Measurements from ENCODE around the gene RBBP6.

The RBBP6 gene

GRCh38 chr16:24525970-24526559, 13.3 kb upstream of the RBBP6 start:
- no peak for DNase-seq

DNA sequence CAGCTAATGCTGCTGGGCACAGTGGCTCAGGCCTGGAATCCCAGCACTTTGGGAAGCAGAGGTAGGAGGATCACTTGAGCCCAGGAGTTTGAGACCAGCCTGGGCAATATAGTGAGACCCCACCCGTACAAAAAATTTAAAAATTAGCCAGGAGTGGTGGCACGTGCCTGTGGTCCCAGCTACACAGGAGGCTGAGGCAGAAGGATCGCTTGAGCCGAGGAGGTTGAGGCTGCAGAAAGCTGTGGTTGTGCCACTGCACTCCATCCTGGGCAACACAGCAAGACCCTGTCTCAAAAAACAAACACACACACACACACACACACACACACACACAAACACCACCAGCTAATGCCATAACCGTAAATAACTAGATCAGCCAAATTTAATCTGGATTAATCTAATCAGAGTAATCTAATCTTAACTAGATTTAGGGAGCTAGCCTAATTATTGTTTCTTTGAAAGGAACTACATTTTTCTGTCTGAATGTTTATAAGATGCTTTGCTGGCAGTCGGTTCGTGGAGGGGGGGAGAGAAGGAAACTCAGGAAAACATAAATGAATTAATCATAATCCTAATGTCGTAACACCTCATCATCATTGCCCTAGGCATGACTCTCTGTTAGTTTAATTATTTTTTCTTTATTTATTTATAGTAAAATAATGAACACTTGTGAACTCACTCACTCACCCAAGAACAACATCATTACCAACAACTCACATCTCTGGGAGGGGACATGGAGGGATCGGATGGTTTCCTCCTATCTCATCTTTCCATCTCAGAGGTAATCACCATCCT, 12.5 kb upstream of the RBBP6 start:
- no peak for DNase-seq

GRCh38 chr16:24531166-24531565, 8.2 kb upstream of the RBBP6 start:
- DNase-seq, result no peak

GRCh38 chr16:24534620-24535019, 4.7 kb upstream of the RBBP6 start:
- DNase-seq, result no peak

- no peak for DNase-seq
Measured at GRCh38 chr16:24535827-24536226, 3.5 kb upstream of the RBBP6 start.

DNA sequence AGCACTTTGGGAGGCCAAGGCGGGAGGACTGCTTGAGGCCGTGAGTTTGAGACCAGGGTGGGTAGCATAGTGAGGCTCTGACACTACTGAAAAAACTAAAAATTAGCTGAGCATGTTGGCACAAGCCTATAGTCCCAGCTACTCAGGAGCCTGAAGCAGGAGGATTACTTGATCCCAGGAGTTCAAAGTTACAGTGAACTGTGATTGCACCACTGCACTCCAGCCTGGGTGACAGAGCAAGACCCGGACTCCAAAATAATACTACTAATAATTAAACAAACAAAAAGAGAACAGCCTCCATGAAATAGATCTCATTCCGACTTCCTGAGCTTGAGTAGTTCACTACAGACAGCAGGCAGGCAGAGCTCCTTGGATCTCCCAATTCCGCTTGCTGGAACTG, 2.7 kb upstream of the RBBP6 start:
- no peak for DNase-seq

DNA sequence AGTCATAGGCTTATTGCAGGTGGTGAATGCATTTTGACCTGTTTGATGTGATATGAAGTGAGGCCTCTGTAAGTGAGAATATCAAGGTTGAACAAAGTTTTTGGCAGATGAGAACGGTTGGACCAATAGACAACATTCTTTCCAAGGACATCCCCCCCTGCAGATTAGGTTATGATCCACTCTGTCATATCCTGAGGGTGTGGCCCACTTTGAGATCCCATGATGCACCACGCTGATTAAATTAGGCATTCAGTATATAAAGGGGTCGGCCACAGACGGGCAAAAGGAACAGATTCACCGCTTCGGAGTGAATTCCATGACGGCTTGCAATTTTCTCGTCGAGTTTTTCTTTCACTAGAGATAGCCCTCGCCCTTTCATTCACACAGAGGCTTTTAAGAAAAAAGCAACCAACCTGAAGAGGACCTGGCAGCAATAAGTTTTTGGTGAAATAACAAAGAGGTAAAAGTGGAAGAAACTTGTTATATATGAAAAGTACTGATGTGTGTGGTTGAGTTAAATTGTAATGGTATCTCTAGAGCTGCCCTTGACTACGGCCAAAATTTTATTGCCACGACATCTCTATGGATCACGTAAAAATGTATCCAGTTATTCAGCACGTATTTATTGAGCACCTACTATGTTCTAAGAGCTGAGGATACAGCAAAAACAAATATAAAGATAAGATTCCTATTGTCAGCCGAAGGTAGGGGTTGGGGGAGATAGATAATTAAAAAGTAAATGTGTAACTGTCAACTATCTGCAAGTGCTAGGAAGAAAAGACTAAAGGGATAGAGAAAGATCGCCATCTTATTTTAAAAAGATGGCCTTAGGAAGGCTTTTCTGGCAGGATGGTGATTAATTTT, 1.7 kb upstream of the RBBP6 start:
- no peak for DNase-seq

- DNase-seq, result no peak
Measured at GRCh38 chr16:24538756-24539294, 541 bp upstream of the RBBP6 start.

DNA sequence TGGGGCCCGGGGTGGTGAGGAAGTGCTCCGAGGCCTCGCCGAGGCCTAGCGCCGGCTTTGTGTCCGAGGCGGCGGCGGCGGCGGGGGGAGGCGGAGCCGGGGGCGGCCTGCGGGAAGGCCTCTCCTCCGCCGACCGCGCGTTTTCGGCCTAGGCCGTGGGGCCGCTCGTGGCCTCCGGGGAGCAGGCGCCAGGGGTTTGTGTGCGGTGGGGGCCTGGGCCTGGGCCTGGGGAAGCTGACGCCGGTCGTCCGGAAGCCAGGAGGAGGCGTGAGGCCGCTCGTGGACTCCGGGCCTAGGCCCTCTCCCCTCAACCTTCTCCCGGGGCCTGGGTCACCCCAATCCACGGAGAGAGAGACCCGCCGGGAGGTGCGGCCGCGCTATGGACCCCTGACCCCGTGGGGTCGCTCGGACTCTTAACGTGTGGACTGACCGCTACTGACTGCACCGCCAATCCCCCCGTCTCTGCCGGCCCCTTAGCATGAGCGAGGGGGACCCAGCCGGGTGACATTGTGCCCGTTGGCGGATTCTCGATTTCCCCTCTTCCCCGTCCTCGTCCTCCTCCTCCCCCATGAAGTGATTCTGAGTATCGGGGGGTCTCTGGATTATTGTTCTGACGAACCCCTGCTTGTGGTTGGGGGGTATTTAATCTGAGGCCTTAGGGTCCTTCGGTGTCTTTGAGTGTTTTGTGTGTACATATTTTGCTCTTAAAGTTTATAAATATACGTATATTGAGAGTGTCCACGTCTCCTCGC, 660 bp downstream of the RBBP6 start:
- peak; percentile 84 for DNase-seq

- peak; percentile 66 for DNase-seq
Measured at GRCh38 chr16:24540602-24541210, 1.3 kb downstream of the RBBP6 start.

- no peak for DNase-seq
Measured at GRCh38 chr16:24541233-24541933, 2.0 kb downstream of the RBBP6 start.

DNA sequence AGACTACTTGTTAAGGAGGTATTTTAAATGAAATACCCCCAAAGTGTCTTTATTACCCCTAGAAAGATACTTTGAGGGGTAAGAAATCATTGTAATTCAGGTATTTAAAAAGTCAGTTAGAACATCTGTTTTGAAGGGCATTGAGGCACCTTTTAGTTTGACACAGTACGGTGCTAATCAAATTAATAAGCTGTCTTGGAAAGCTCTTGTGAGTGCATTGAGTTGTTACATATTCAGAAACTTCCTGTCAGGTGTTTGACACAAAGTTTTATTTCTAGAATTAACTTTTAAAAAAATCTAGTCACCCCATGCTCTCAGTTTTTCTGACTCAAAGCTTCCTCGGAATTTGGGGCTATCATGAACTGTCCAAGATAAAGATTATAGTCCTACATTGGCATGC, 4.6 kb downstream of the RBBP6 start:
- no peak for DNase-seq

GRCh38 chr16:24544640-24545039, 5.3 kb downstream of the RBBP6 start:
- no peak for DNase-seq

DNA sequence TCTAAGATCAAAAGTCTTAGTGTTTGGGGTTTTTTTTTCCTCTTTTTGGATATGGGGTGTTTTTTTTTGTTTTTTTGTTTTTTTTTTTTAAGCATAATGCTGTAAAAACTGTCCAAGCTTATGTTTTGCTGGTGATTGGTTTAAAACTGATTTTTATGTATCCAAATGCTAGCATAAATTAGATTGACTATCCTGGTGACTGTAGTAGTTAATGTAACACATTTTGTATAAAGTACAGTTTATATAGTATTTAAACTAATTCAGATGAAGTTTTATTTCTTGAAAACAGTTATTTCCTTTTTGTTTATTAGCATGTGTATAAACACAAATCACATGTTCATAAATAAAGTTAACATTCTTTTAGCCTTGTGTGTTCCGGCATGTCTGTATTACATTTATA, 10.9 kb downstream of the RBBP6 start:
- DNase-seq, result no peak

DNA sequence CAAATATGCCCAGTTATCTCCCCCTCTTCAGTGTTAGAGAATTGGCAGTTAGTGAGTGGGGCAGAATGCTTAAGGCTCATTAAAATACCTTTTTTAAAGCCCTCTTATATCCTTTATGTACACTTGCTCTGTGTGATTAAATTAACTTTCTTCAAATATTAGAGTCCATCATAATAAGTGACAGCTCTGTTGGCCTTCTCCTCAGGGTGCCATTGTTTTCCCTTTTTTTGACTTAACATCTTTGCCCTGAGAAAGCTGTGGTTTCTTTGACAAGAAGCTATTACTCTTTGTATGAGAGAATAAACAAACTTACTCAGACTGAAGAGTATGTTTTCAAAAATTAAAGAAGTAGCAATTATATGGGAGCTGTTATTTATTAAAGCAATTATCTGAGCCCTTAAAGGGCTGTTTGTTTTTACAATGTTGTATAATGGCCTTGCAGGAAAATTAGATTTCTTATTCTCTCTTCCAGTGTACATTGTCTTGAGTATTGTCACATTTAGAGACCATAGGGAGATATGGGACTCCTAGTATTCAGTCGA, 13.4 kb downstream of the RBBP6 start:
- DNase-seq, result no peak

DNA sequence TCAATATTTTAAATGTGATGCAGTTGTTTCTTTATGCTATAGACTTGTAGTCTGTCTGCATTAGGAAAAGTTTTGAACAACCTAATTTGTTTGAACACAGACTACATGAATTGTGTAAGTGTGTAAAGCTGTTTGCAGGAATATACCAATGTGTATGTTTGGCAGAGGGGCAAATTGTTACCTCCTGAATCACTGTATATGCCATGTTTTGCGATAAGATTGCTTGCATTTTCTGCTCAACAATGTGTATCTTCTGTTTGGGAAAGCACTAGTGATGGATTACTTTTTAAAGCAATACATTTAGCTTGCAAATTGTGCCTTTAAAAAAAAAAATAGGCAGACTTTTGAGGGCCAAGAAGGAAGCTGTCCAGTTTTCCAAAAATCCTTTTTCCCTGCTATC, 14.6 kb downstream of the RBBP6 start:
- no peak for DNase-seq

DNA sequence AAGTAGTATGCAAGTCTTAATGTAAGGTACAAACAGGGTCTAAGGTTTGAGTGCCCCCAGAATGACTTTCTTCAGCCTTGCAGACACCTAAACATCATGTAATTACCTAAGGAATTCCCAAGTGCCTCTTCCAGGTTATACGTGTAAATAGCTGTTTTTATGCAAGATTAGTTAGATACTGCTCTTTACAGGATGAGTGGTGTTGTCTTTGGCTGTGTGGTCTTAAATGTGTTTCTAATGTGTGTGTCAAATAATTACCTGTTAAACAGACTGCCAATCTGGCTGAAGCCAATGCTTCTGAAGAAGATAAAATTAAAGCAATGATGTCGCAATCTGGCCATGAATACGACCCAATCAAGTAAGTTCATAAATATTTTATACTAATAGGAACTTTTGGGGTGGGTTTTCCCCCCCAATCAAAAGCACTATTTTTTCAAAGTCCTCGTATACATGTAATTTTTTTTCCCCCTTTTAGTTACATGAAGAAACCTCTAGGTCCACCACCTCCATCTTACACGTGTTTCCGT, 16.0 kb downstream of the RBBP6 start:
- no peak for DNase-seq

DNA sequence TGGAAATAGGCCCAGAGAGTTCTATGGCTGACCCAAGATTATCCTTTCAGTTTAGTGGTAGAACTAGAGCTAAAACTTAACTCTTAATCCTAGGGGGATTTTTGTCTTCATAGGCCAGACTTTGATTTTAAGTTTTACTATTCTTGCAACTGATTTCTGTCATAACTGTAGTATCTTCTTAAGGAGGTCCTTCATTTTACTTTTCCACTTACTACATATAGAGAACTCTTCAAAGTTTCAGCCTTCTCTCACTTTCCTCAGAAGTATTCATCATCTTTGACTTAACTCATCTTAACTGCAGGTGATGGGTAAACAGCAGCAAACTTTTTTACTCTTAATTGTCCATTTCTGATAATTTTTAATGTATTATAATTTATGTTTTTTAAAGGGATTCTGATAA, 23.4 kb downstream of the RBBP6 start:
- no peak for DNase-seq

GRCh38 chr16:24568392-24568791, 29.0 kb downstream of the RBBP6 start:
- no peak for DNase-seq

DNA sequence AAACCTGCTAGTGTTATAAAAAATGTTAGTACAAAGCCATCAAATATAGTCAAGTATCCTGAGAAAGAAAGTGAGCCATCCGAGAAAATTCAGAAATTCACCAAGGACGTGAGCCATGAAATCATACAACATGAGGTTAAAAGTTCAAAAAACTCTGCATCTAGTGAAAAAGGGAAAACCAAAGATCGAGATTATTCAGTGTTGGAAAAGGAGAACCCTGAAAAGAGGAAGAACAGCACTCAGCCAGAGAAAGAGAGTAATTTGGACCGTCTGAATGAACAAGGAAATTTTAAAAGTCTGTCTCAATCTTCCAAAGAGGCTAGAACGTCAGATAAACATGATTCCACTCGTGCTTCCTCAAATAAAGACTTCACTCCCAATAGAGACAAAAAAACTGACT, 31.7 kb downstream of the RBBP6 start:
- DNase-seq, result no peak

DNA sequence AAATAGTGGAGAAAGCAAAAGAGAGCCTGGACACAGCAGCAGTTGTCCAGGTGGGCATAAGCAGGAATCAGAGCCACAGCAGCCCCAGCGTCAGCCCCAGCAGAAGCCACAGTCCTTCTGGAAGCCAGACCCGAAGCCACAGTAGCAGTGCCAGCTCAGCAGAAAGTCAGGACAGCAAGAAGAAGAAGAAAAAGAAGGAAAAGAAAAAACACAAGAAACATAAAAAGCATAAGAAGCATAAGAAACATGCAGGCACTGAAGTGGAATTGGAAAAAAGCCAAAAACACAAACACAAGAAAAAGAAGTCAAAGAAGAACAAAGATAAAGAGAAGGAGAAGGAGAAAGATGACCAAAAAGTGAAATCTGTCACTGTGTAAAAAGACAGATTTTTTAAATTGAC, 32.7 kb downstream of the RBBP6 start:
- no peak for DNase-seq
